ENCODE data around the gene MACROD2.

Gene MACROD2

DNA sequence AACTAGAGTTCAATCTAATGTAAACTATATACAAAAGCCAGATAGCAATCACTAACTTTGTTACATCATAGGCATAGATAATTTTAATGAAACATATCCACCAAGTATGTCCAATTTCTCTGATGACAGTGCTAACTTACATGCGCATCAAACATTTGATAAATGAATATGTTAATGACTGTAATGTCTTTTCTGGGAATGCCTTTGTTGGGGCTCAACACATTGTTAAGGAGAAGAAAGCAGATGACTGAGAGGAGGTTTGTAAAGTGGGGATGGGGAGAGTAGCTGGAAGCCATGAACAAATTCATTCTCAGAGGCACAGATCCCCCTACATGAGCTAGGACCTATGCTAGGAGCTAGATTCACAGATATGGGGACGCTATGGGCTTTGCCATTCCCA lies 1627.9 kb downstream of the MACROD2 start:
- no peak for DNase-seq

DNA sequence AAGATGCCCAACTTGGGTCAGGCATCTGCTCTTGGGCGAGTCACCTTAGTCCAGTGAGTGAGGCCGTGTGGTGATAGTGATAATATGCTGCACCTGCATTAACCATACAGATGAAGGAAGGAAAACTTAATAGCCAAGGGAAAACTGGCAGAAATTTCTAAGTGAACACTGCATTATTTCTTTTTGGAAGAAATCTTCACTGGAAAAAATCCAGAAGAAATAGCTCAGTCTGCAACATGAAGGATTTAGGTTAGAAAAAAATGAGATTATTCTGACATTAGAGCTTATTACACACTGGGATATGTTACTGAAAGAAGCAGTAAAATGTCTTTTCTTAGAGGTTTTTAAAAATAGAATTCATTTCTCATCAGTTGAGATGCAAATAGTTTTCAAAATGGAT lies 1630.7 kb downstream of the MACROD2 start:
- no peak for DNase-seq

DNA sequence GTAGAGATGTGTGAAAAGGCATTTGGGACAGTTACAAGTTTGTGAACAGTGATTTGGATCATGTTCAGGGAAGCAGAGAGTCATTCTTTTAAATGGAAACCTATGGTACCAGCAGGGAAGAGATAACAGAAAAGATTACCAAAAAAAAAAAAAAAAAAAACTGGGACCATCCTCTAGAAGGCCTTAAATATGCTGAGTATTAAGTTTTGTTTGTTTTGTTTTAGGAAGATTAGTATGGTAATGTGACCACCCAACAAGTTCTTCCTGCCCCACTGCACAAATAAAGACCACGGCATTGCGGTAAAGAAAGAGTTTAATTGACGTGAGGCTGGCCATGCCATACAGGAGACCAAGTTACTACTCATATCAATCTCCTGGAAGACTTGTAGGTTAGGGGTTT lies 1631.8 kb downstream of the MACROD2 start:
- DNase-seq: no peak

DNA sequence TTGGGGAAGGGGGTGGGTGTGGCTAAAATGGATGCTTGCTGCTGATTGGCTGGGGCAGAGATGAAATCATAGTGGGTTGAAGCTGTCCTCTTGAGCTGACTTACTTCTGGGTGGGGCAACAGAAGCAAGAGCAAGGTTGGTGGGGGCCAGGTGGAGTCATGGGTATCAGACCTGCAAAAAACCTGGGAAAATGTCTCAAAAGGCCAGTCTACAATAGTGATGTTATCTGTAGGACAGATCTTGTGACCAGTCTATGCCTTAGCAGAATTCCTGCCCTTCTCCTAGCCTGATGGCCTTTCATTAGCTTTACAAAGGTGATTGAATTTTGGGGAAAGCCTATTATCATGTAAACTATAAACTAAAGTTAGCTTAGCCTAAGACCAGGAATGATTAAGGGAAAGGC lies 1632.2 kb downstream of the MACROD2 start:
- DNase-seq: no peak

DNA sequence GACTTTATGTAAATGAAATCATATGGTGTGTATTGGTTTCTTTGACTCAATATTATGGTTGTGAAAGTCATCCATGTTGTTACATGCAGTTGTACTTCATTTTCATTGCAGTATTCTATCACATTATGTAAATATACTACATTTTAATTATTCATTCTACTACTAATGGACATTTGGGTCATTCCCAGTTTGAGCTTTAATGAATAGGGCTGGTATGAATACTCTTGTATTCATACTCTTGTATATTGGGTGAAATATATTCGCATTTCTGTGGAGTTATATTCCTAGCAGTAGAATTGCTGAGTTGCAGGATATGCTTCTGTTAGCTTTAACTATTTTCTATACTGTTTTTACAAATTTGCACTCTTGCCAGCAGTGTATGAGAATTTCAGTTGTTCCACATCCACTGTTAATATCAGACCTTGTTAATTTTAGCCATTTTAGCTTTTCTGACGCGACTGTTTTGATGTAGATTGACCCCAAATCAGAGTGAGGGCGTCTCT lies 1633.6 kb downstream of the MACROD2 start:
- DNase-seq: no peak

DNA sequence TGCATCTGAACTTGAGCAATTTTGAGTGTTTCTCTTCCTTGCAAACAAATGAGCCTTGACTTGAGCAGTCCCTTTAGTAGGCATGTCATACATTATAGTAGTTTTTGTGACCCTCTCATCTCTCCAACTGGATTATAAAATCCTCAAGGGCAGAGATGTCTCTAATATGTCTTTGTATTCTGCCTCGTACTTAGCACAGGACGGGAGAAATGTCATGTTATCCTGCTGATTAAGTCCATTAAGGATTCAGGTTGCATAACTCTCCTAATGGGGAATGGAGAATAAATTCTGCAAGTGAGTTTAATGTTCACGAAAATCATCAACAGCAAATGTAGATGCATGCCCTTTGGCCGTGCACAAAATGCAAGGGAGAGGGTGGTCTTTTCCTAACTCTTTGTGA lies 1635.0 kb downstream of the MACROD2 start:
- DNase-seq: no peak

DNA sequence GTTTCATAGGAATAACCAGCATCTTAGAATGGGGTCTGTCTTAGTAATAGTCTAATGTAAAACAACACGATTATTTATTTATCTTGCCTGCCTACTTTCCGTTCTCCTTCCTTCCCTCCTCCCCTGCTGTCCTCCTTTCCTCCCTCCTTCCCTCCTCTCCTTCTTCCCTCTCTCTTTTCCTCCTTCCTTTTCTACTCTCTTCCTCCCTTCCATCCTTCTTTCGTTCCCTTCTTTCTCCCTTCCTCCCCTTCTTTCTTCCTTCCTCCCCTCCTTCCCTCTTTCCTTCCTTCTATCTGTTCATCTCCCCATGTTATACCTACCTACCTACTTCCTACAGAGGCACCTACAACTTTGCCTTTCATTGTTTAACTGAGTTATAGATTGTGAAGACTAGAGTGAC lies 1637.4 kb downstream of the MACROD2 start:
- no peak for DNase-seq

DNA sequence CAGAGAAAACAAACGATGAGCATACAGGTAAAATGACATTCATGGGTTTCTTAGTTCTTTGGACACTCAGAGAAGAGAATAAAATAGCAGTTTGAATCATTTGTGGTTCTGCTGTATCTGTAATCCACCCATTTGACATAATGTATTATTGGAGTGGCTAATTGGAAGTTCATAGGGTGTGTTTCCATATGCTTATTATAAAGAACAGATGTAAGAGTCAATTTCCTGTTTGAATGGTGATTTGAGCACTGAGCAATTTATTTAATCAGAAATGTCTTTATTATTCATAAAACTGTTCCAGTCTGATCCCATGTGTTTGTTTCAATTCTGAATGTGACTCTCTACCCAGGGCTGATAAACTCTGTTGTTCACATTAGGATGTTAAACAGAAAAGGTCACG lies 1638.8 kb downstream of the MACROD2 start:
- no peak for DNase-seq

DNA sequence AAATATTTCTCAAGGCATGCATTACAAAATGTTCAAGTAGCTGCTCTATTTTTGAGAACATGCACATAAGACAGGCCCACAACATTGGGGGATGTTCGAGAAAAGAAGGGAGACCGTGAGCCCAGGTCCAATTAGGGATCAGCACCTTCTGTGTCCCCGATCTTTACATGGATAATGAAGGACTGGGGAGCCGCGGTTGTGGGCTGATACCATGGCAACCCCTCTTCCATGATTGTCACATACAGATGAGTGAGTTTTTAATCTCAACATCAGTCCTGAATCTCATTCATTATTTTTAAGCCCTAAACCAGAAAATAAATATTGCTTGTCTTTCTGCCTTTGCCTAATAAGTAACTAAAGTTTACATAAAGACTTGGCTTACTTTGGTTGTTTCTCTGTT lies 1642.2 kb downstream of the MACROD2 start:
- DNase-seq: no peak

DNA sequence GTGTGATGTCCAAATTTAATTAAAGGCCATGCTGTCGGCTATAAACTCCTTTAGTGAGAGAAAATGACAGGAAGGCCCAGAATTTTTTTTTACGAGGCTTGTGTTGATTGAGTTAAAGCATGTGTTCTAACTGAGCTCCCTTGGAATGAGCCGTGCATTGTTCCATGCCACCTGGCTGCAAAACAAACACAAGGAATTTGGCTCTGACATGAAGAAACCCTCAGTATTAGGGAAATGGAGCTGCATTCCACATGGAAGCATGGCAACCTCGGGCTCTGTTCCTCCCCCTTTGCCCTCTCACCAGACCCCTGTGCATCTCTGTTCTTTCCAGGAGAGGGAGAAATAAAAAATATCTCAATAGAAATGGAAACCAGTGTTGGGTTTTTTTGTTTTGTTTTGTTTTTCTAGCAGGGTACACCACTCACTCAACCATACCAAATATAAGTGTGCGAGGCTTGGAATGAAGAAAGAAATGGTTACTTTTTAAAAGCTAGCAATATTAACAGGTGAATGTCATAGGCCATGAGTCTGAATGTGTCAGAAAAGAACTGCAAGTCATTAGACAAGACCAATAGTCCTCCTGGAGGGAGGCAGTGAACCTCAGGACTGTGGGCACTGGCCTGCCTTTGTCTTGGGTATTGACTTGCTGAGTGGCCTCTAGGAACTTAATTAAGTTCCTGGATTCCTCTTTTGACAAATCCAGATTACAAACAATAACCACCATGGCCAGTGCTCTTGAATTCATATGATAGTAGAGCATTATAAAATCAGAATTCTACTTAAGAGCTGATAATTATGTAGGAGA lies 1642.8 kb downstream of the MACROD2 start:
- DNase-seq: no peak

DNA sequence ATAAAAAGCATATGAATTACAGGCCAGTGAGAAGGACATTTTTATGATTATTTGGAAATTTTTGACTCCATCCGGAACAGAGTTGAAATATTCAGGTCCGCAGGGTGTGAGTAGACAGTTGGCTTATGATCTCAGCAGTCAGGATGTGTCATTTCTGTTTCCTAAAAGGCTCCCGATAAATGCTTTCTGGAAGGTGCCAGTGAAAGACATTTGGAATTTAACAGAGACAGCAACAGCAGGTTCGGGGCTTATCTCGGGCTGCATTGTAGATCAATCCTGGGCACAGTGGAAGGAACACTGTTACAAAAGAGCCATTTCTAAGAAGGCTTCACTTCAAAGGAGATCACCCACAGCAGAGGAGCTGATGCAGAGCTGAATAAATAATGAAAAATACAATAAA lies 1643.5 kb downstream of the MACROD2 start:
- DNase-seq: no peak

DNA sequence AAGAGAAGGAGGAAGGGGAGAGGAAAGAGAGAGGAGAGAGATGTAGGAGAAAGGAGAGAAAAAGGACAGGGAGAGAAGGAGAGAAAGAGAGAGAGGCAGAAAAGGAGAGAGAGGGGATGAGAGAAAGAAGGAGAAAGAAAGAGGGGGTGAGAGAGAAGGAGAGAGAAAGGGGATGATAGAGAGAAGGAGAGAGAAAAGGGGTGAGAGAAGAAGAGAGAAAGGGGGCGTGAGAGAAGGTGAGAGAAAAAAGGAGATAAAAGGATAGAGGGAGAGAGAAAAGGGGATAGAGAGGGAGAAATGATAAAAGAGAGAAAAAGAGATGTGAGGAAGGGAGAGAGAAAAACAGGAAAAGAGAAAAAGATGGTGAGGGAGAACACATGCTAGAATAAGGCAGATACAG lies 1644.5 kb downstream of the MACROD2 start:
- DNase-seq: no peak

DNA sequence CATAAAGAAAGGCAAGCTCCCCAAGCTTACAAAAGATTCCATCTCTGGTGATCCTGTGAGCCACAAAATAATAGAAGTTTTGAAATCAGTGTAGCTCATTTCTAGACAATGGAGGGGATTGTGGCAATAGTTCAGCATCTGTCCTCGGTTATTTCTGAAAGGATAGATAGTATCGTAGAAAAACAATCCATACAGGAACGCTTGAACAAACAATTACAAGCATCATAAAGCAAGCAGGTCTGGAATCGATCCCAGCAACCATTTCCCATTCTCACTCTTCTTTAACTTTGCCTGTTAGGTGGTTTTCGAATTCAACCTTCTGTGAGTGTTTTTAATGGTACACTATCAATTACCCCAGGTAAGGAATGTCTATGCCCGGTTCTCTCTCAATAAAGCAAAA lies 1646.8 kb downstream of the MACROD2 start:
- no peak for DNase-seq

DNA sequence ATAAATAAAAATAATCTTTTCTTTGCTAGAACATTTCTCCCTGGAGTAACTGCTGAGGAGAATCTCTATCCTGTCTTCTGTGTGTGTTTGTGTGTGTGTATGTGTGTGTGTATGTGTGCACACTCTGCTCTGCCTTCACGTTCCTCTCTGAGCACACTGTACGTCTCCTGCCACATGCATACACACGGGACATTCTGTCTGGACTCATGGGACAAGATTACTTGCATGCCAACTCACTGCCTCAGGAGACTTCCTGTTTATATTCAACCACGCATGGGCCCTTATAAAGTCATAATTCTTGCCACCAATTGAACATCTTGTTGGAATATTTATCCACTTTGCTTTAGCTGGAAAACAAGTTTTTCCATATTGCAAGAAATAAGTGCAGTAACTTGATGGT lies 1647.4 kb downstream of the MACROD2 start:
- no peak for DNase-seq

DNA sequence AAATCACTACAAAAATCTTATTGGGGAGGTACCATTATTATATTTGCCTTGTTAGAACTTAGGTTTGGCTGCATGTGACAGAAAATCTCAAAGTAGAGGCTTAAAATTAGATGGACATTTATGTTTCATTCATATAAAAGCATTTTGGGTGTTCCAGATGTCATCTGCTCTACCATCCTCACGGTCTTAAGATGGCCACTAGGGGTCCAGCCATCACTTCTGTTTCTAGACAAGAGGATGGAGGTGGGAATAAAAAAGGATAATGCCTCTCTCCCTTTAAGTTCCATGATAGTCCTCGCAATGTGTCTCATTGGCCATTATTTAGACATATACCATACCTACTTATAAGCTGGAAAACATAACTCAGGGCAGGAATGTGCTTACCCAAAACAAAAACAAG lies 1648.4 kb downstream of the MACROD2 start:
- no peak for DNase-seq

DNA sequence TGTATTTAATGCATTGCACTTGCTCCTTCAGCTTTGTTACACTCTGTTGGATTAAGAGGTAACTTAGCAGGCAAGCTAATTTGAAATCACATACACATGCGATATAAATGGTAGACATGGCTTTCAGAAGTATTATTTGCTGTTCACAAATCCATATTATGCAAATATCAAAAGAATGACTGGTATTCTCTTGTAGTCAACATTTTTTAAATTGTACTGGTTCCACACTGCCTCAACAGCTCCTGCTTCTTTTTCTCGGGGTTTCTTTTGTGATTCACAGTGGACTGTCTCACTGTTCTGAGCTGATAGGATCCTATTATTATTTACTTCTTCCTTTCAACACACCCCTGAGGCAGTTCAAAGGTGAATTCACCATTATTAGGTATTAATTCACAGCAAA lies 1650.5 kb downstream of the MACROD2 start:
- DNase-seq: no peak

DNA sequence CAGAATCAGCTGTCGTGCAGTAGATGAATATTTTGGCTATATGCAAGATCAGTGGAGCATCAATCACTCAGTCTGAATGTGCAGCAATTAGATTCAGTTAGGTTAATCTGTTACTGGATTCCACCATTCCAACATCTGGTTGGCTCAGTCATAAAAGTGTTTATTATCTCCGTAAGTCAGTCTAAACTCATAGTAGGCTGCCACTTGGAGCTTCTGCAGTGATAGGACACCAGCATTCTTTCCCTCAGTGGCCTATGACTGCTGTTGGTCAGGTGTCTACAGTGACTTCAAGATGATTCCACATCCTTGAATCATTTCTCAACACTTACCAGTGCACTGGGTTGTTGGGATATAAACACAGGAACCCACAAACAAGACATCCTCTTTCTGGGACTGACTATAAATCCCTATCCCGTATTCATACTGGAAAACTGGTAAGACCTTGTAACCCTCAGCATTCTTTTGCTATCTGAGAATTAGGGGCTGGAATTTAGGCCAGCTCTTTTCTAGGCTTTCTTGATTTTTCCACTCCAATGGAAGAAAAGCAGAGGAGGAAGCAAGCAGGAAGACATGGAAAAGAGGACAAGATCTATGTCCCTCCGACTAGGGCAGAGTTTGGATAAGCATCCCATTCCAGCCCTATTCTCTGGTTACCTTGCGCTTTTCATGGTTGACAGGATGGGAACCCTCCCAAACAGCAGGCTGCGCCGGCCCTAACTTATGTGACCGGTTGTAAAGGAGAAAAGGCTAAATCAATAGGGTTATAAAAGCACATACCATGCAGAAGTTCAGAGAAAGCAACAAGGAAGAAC lies 1658.3 kb downstream of the MACROD2 start:
- no peak for DNase-seq

DNA sequence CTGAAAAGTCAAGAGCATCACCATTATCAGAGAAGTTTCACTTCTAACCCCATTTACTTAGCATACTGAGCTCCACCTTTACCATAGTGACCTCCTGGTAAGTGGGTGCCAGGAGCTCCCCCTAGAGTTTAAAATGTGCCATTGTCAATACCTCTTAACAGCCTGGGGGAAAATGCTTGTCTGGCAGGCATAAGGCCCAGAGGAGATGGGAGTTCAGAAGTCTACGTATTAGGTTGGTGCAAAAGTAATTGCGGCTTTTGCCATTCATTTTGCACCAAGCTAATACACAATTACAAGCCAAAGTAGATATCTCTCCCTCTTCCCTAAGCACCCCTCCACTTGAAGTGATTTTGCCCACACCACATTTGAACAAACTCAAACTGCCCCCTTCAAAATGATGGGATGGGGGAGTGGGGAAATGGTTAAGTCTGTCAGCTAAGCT lies 1658.9 kb downstream of the MACROD2 start:
- no peak for DNase-seq

DNA sequence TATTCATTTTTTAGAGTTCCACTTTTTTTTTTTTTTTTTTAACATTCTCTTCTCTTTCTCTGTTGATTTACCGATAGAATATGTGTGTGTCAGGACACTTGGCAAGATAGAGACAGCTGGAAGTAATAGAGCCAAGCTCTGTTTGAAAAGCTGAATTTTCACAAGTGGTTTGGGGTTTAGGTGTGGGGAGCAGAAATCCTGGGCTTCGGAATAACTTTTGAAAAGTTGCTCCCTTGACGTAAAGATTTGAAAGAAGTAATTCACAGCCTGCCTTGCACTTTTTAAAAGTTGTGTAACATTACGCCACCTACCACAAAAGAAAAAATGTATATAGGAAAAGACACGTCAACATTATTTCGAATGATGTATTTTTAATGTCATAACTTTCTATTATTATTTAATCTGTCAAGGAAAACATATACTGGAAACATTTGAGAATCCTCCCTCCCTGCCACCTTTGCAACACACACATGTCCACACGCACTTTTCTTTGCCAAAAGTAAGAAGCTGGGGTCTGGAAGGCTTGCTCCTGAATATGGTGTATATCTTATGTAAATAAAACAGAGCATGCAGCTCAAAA lies 1660.1 kb downstream of the MACROD2 start:
- no peak for DNase-seq

DNA sequence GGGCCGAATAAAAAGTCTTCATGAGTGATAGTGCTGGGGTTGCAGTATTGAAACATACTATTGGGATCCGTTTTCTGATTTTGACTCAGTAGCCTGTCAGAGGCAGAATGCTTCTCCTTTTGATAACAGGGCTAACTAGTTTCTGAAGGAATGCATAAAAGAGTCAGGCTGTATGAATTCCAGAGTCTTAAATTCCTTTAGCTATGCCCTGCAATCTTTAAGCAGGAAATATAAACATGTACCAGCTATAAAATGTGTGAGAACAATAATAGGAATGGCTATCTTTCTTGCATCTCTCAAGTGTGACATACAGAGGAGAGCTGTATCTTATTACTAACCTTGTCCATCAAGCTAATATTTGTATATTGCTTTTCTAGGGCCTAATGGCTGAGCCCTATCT lies 1660.8 kb downstream of the MACROD2 start:
- no peak for DNase-seq

DNA sequence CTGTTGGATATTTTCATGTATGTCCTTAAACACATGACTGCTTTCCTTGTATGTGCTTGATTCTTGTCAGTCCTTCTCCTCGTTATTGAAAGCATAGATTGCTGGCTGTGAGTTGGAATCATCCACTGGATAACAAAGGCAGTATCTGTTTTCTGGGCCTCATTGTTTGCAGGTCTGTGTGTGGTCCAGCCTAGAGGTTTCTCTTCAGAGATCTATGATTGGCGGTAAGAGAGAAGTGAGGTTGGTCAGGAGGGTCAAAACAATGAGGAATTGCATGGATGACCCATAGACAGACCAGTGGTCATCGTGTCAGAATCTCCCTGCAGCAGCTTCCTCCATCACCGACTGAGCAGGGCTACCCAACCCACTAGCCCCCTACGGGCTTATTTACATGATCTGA lies 1663.0 kb downstream of the MACROD2 start:
- DNase-seq: no peak

DNA sequence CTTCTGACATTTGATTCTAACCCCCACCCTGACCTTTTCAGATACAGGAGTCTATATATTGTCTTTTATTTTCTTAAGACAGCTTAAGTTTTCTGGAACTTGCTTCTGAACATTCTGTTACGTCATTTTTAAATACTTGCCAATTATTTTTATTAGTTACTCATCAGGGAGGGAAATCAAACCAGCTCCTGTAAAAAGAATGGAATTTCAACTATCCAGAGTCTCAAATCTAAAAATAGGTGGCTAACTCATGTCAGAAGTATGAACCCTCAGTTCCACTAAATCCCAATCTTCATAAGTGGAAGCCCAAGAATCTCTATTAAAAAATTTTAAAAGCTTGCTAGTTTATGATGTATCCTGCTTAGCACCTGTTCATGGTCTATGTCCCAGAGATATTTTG lies 1677.9 kb downstream of the MACROD2 start:
- DNase-seq: no peak

DNA sequence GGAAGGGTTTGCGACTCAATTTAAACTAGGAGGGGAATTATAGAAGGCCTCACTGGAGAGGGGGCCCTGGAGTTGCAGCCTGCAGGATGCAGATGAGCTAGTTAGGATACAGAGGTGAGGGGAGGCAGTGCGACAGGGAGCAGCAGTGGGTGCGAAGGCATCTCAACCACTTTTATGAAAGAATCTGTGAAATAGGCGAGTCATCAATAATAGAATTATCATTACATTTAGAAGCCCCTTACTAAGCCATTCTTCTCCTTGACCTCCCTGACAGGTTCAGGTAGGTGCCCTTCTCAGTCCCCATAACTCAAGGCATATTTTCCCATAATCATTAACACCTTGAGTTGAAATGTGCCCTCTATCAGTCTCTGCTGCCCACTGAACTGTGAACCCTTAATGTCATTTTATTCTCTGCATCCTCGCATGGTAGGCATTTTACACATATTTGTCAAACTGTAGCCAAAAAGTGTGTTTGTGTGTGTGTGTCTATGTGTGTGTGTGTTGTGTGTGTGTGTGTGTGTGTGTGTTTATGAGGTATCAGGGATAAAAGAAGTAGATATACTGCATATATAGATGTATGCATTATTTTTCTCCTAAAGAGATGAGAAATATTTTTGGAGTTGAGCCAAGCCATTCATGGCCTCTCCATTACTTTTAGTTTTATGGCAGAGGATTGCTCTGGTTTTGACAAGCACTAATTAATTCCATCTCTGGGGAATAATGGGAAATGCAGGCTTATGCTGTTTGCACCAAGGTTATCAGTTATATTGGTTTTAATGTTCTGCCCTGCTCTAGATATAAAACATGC lies 1679.1 kb downstream of the MACROD2 start:
- no peak for DNase-seq
